Right hindlimb (tissue), 1 donor: ENCODE measurements around the gene SLFN11.
"Not testable (repeated sequence)": the region's sequence is repeated elsewhere in the genome, so short reads cannot be mapped to it uniquely, and the experiment has no call there.

Experiments
- DNase-seq: peaks from one replicate; pipeline ENCODE4 v3.0.0-alpha.2; 2018

The SLFN11 gene

GRCh38 chr17:35359398-35359797 is 14.0 kb downstream of the SLFN11 start:
- DNase-seq: no peak

GRCh38 chr17:35352284-35352683 is 21.1 kb downstream of the SLFN11 start:
- DNase-seq: no peak

- no peak for DNase-seq
Measured at GRCh38 chr17:35350493-35350892, 22.9 kb downstream of the SLFN11 start.

- peak; percentile 58 for DNase-seq
Measured at GRCh38 chr17:35345926-35346771, 27.3 kb downstream of the SLFN11 start.

GRCh38 chr17:35345445-35345925 is 27.9 kb downstream of the SLFN11 start:
- no peak for DNase-seq

GRCh38 chr17:35344262-35344661 is 29.2 kb downstream of the SLFN11 start:
- DNase-seq: no peak

GRCh38 chr17:35342276-35342675 is 31.1 kb downstream of the SLFN11 start:
- DNase-seq: no peak

GRCh38 chr17:35341411-35341992 is 31.9 kb downstream of the SLFN11 start:
- DNase-seq: no peak

- DNase-seq: no peak
Measured at GRCh38 chr17:35338230-35338629, 35.2 kb downstream of the SLFN11 start.

- no peak for DNase-seq
Measured at GRCh38 chr17:35337364-35337763, 36.1 kb downstream of the SLFN11 start.

- DNase-seq: not testable (repeated sequence)
Measured at GRCh38 chr17:35333578-35333977, 39.8 kb downstream of the SLFN11 start.

- no peak for DNase-seq
Measured at GRCh38 chr17:35322749-35323148, 50.7 kb downstream of the SLFN11 start.

- DNase-seq: no peak
Measured at GRCh38 chr17:35315971-35316370, 57.5 kb downstream of the SLFN11 start.

- DNase-seq: no peak
Measured at GRCh38 chr17:35315283-35315682, 58.1 kb downstream of the SLFN11 start.

GRCh38 chr17:35314415-35315216 is 58.8 kb downstream of the SLFN11 start:
- no peak for DNase-seq

- DNase-seq: peak; percentile 16
Measured at GRCh38 chr17:35313875-35314409, 59.5 kb downstream of the SLFN11 start.

- peak; percentile 53 for DNase-seq
Measured at GRCh38 chr17:35312790-35313711, 60.4 kb downstream of the SLFN11 start.

- no peak for DNase-seq
Measured at GRCh38 chr17:35312346-35312745, 61.1 kb downstream of the SLFN11 start.

GRCh38 chr17:35309345-35309744 is 64.1 kb downstream of the SLFN11 start:
- DNase-seq: not testable (repeated sequence)
